COR-L47 (cell line): ENCODE measurements around the gene ZNF587.
A peak's percentile ranks its signal among the peaks of the same experiment; 100 is the strongest.
"Not testable (repeated sequence)": the region's sequence is repeated elsewhere in the genome, so short reads cannot be mapped to it uniquely, and the experiment has no call there.

Experiments
- DNase-seq: peaks from one replicate; lab custom pipeline; 2025; lab: John Stamatoyannopoulos, UW

ZNF587 gene

GRCh38 chr19:57887195-57887941 lies 37.7 kb downstream of the ZNF587 start:
- DNase-seq, result peak; percentile 8

- no peak for DNase-seq
Measured at GRCh38 chr19:57888107-57888559, 38.5 kb downstream of the ZNF587 start.

- DNase-seq, result peak; percentile 81
Measured at GRCh38 chr19:57888560-57889231, 39.0 kb downstream of the ZNF587 start, which contains the start of gene ZNF814. ZNF814 (minus strand) TSS chr19:57889037; CDS start chr19:57888802, 235 bp downstream.

- not testable (repeated sequence) for DNase-seq
Measured at GRCh38 chr19:57890706-57891105, 41.0 kb downstream of the ZNF587 start.

- no peak for DNase-seq
Measured at GRCh38 chr19:57900311-57900710, 50.7 kb downstream of the ZNF587 start.

GRCh38 chr19:57903618-57904184 lies 54.0 kb downstream of the ZNF587 start:
- DNase-seq, result no peak

- DNase-seq, result no peak
Measured at GRCh38 chr19:57905258-57905657, 55.6 kb downstream of the ZNF587 start.

- no peak for DNase-seq
Measured at GRCh38 chr19:57907394-57907793, 57.7 kb downstream of the ZNF587 start.

- no peak for DNase-seq
Measured at GRCh38 chr19:57914531-57914930, 64.9 kb downstream of the ZNF587 start.
